Stimulated activated CD4-positive, alpha-beta T cell treated with anti-CD3 and anti-CD28 coated beads, Interleukin-12 subunit alpha, Interleukin-12 subunit beta, amount 100 ng/mL, for 24 hours (primary cell): Measurements from ENCODE around the gene PPM1H.
A peak's percentile ranks its signal among the peaks of the same experiment; 100 is the strongest.

ENCODE experiments used
- DNase-seq, 2 experiments: peaks; one replicate each; pipeline ENCODE4 v3.0.0-alpha.2; 2020; ENCODE audit warnings: low read depth in 2 of 2

Gene PPM1H

GRCh38 chr12:62653304-62653703 is 281.6 kb downstream of the PPM1H start:
- no peak for DNase-seq

GRCh38 chr12:62651138-62651537 is 283.8 kb downstream of the PPM1H start:
- DNase-seq = no peak

GRCh38 chr12:62649412-62650138 is 285.4 kb downstream of the PPM1H start:
- no peak for DNase-seq

- DNase-seq = no peak
Observed at GRCh38 chr12:62647586-62647985, 287.4 kb downstream of the PPM1H start.

GRCh38 chr12:62646566-62646965 is 288.4 kb downstream of the PPM1H start:
- no peak for DNase-seq

- no peak for DNase-seq
Observed at GRCh38 chr12:62643486-62643885, 291.5 kb downstream of the PPM1H start.

- no peak for DNase-seq
Observed at GRCh38 chr12:62642486-62642885, 292.5 kb downstream of the PPM1H start.

- DNase-seq = peak in 1 of 2 experiments; percentile 21
Observed at GRCh38 chr12:62640910-62641448, 294.0 kb downstream of the PPM1H start.

- DNase-seq = no peak
Observed at GRCh38 chr12:62637679-62638078, 297.3 kb downstream of the PPM1H start.

- DNase-seq = no peak
Observed at GRCh38 chr12:62635649-62636048, 299.3 kb downstream of the PPM1H start.

- DNase-seq = peak in 1 of 2 experiments; percentile 2
Observed at GRCh38 chr12:62632411-62632918, 302.5 kb downstream of the PPM1H start.

- DNase-seq = peak in 1 of 2 experiments; percentile 2
Observed at GRCh38 chr12:62631471-62632410, 303.2 kb downstream of the PPM1H start.

- DNase-seq = no peak
Observed at GRCh38 chr12:62629971-62630739, 304.8 kb downstream of the PPM1H start.

- DNase-seq = no peak
Observed at GRCh38 chr12:62629413-62629812, 305.5 kb downstream of the PPM1H start.

- DNase-seq = no peak
Observed at GRCh38 chr12:62627181-62627580, 307.8 kb downstream of the PPM1H start.

GRCh38 chr12:62625228-62625627 is 309.7 kb downstream of the PPM1H start:
- DNase-seq = no peak

- DNase-seq = no peak
Observed at GRCh38 chr12:62622177-62622576, 312.8 kb downstream of the PPM1H start.

GRCh38 chr12:62621101-62621638 is 313.8 kb downstream of the PPM1H start:
- DNase-seq = no peak

- DNase-seq = no peak
Observed at GRCh38 chr12:62618930-62619329, 316.0 kb downstream of the PPM1H start.

- DNase-seq = no peak
Observed at GRCh38 chr12:62618319-62618718, 316.6 kb downstream of the PPM1H start.

GRCh38 chr12:62613081-62613480 is 321.9 kb downstream of the PPM1H start:
- no peak for DNase-seq
